Smooth muscle cell (in vitro differentiated cells): ENCODE data around the gene CRLF1. TPM values are rescaled to one million over a fixed set of nuclear protein-coding genes. Genes with fewer than 3 reads are reported as not detected.
A peak's percentile ranks its signal among the peaks of the same experiment; 100 is the strongest.

Experiments used
- DNase-seq: peaks from one replicate; lab custom pipeline; 2025; ENCODE audit not compliant: unreplicated experiment; lab: John Stamatoyannopoulos, UW
- H2AFZ ChIP-seq: fragments of 200-600 bp; sonication (generic); 2 replicates; pipeline ENCODE4 v1.6.0; 2016; ENCODE audit warnings: antibody characterized with exemption, low read depth, mild to moderate bottlenecking
- H3F3A ChIP-seq: fragments of 200-600 bp; sonication (generic); 2 replicates; pipeline ENCODE4 v1.6.0; 2017; ENCODE audit warnings: antibody characterized with exemption, low read depth
- H3K27ac ChIP-seq: fragments of 200-600 bp; sonication (generic); 2 replicates; pipeline ENCODE4 v1.5.1; 2016; ENCODE audit warnings: low read depth, mild to moderate bottlenecking
- H3K27me3 ChIP-seq: fragments of 200-600 bp; sonication (generic); 2 replicates; pipeline ENCODE4 v1.6.1; 2016; ENCODE audit warnings: low read depth, mild to moderate bottlenecking
- H3K36me3 ChIP-seq: fragments of 200-600 bp; sonication (generic); 2 replicates; pipeline ENCODE4 v1.5.1; 2016; ENCODE audit warnings: low read depth
- H3K4me1 ChIP-seq: fragments of 200-600 bp; sonication (generic); 2 replicates; pipeline ENCODE4 v1.5.1; 2016; ENCODE audit warnings: low read depth
- H3K4me2 ChIP-seq: fragments of 200-600 bp; sonication (generic); 2 replicates; pipeline ENCODE4 v1.6.0; 2016; ENCODE audit warnings: mild to moderate bottlenecking
- H3K4me3 ChIP-seq: fragments of 200-600 bp; sonication (generic); 2 replicates; pipeline ENCODE4 v1.5.1; 2016; ENCODE audit warnings: mild to moderate bottlenecking
- H3K79me2 ChIP-seq: fragments of 200-600 bp; sonication (generic); 2 replicates; pipeline ENCODE4 v1.6.0; 2016; ENCODE audit warnings: low read depth, mild to moderate bottlenecking
- H3K9ac ChIP-seq: fragments of 200-600 bp; sonication (generic); 2 replicates; pipeline ENCODE4 v1.6.0; 2016; ENCODE audit warnings: low read depth
- H3K9me3 ChIP-seq: fragments of 200-600 bp; sonication (generic); replicated peaks from 2 replicates; pipeline ENCODE4 v1.5.1; 2016; ENCODE audit warnings: low read depth
- H4K20me1 ChIP-seq: fragments of 200-600 bp; sonication (generic); 2 replicates; pipeline ENCODE4 v1.6.0; 2016; ENCODE audit warnings: low read depth
- CTCF ChIP-seq: fragments of 200-600 bp; sonication (generic); IDR thresholded peaks from 2 replicates; pipeline ENCODE4 v1.5.1; 2017; ENCODE audit warnings: borderline replicate concordance, mild to moderate bottlenecking, antibody characterized with exemption; ENCODE audit not compliant: insufficient read depth, poor library complexity, severe bottlenecking
- WGBS: methylation state at CpG from one replicate; pipeline ENCODE4 v1.1.7; 2016; ENCODE audit warnings: low lambda C conversion rate; 5-methylcytosine and 5-hydroxymethylcytosine counted together
- polyA plus RNA-seq: library from polyadenylated mRNA; unstranded; fragments of >200 nt; fragmentation: Nextera tagmentation; extraction: Ambion mirVana; gene quantifications from 2 replicates; pipeline ENCODE4 v1.2.1, GENCODE V29; 2016
- total RNA-seq: library from RNA; depleted of rRNA; stranded (reverse); fragments of >200 nt; gene quantifications from 2 replicates; pipeline ENCODE4 v1.2.3, GENCODE V29; 2014

CRLF1 gene
- total and polyA plus RNA-seq, 2 experiments from 2014 or later, result 196 to 1,048 TPM

- peak; percentile 62 for DNase-seq
- peaks cover 2% of the 10 kb centered on the region for H3K4me1 ChIP-seq
- H3K27ac ChIP-seq, result peak overlapping the region; percentile 71
- peak overlapping the region; percentile 95 for H3K4me3 ChIP-seq
- H3K36me3 ChIP-seq, result no peaks in the 10 kb centered on the region
- peak overlapping the region; percentile 96 for H3K4me2 ChIP-seq
- TF ChIP-seq CTCF, result no peak
- peaks cover 22% of the 10 kb centered on the region for H4K20me1 ChIP-seq
- H3K9ac ChIP-seq, result peak overlapping the region; percentile 54
- H3F3A ChIP-seq, result peaks cover 35% of the 10 kb centered on the region
- 1% methylated on average over 49 of the region's 52 CpGs for WGBS
- H3K27me3 ChIP-seq, result no peaks in the 10 kb centered on the region
- peak overlapping the region; percentile 87 for H2AFZ ChIP-seq
- no peaks in the 10 kb centered on the region for H3K79me2 ChIP-seq
- H3K9me3 ChIP-seq, result no peaks in the 10 kb centered on the region
Measured at GRCh38 chr19:18589380-18590272, 17.0 kb downstream of the CRLF1 start.

- Histone ChIP-seq H3K9ac (peak within 1 kb of the TSS; percentile 54), H2AFZ (peak within 1 kb of the TSS; percentile 87), H3F3A (peaks cover 33% of the 10 kb centered on the region), H3K4me3 (peak within 1 kb of the TSS; percentile 95), H3K27me3 (no peaks in the 10 kb centered on the region), H3K4me1 (no peaks in the 10 kb centered on the region), H4K20me1 (peaks cover 18% of the 10 kb centered on the region), H3K4me2 (peak within 1 kb of the TSS; percentile 96), H3K27ac (peak within 1 kb of the TSS; percentile 71), H3K9me3 (no peaks in the 10 kb centered on the region), H3K79me2 (no peaks in the 10 kb centered on the region), H3K36me3 (no peaks in the 10 kb centered on the region)
- TF ChIP-seq CTCF, result peak; percentile 79
- peak; percentile 77 for DNase-seq
- WGBS, result 1% methylated on average over 47 of the region's 72 CpGs
Measured at GRCh38 chr19:18588611-18589379, 17.8 kb downstream of the CRLF1 start, which contains the start of gene REX1BD. Gene REX1BD (plus strand): TSS chr19:18588798. CDS start chr19:18588802, 4 bp downstream.

- Histone ChIP-seq H3K4me3 (peak overlapping the region; percentile 95), H3K79me2 (no peaks in the 10 kb centered on the region), H3K9ac (peak overlapping the region; percentile 54), H3K36me3 (no peaks in the 10 kb centered on the region), H3F3A (peaks cover 33% of the 10 kb centered on the region), H3K4me2 (peak overlapping the region; percentile 96), H3K27me3 (no peaks in the 10 kb centered on the region), H3K27ac (peak overlapping the region; percentile 71), H2AFZ (peak overlapping the region; percentile 87), H3K9me3 (no peaks in the 10 kb centered on the region), H4K20me1 (peaks cover 11% of the 10 kb centered on the region), H3K4me1 (no peaks in the 10 kb centered on the region)
- TF ChIP-seq CTCF, result no peak
- WGBS, result 49% methylated on average over 16 of the region's 16 CpGs
- DNase-seq, result no peak
Measured at GRCh38 chr19:18587962-18588610, 18.5 kb downstream of the CRLF1 start.
